ENCODE measurements around the gene ARHGEF5. TPM values are rescaled to one million over a fixed set of nuclear protein-coding genes. Genes with fewer than 3 reads are reported as not detected.

ARHGEF5 gene
- total RNA-seq, 1 experiment from 2014 or later: 51.5 TPM

- Mint-ChIP-seq H3K9me3 (ENCODE audit: low read depth, unreplicated experiment) (no peaks in the 10 kb centered on the region), H3K27ac (ENCODE audit: unreplicated experiment) (no peak overlapping the region), H3K4me1 (ENCODE audit: low read depth, unreplicated experiment) (peaks cover 18% of the 10 kb centered on the region), H3K27me3 (ENCODE audit: unreplicated experiment) (peaks cover 50% of the 10 kb centered on the region), H3K4me3 (ENCODE audit: low read depth, unreplicated experiment) (no peak overlapping the region), H3K36me3 (ENCODE audit: insufficient read depth, unreplicated experiment) (no peaks in the 10 kb centered on the region)
- no peak for TF ChIP-seq CTCF (IDR thresholded peaks at IDR 0.05; ENCODE audit: unreplicated experiment)
- intact Hi-C loops (cut with micrococcal nuclease; ENCODE audit: unreplicated experiment): no loop called here
- no TSS peak for BruUV-seq (replicated peaks)
- DNase-seq: no peak
- CTCF ChIA-PET: no interaction called here
Measured at GRCh38 chr7:144404946-144405345, 49.7 kb downstream of the ARHGEF5 start.

- CTCF ChIA-PET: no interaction called here
- peaks cover 18% of the 10 kb centered on the region for H3K4me1 Mint-ChIP-seq (ENCODE audit: low read depth, unreplicated experiment)
- peak overlapping the region; percentile 19 for H3K4me3 Mint-ChIP-seq (ENCODE audit: low read depth, unreplicated experiment)
- H3K27me3 Mint-ChIP-seq (ENCODE audit: unreplicated experiment): peaks cover 41% of the 10 kb centered on the region
- no TSS peak for BruUV-seq (replicated peaks)
- no peaks in the 10 kb centered on the region for H3K36me3 Mint-ChIP-seq (ENCODE audit: insufficient read depth, unreplicated experiment)
- H3K9me3 Mint-ChIP-seq (ENCODE audit: low read depth, unreplicated experiment): no peaks in the 10 kb centered on the region
- no peak for TF ChIP-seq CTCF (IDR thresholded peaks at IDR 0.05; ENCODE audit: unreplicated experiment)
- intact Hi-C loops (cut with micrococcal nuclease; ENCODE audit: unreplicated experiment): no loop called here
- peak; percentile 59 for DNase-seq
- peak overlapping the region; percentile 48 for H3K27ac Mint-ChIP-seq (ENCODE audit: unreplicated experiment)
Measured at GRCh38 chr7:144407266-144407931, 52.2 kb downstream of the ARHGEF5 start.

- H3K4me1 Mint-ChIP-seq (ENCODE audit: low read depth, unreplicated experiment): peaks cover 18% of the 10 kb centered on the region
- intact Hi-C loops (cut with micrococcal nuclease; ENCODE audit: unreplicated experiment): no loop called here
- DNase-seq: no peak
- H3K27me3 Mint-ChIP-seq (ENCODE audit: unreplicated experiment): peaks cover 34% of the 10 kb centered on the region
- H3K36me3 Mint-ChIP-seq (ENCODE audit: insufficient read depth, unreplicated experiment): no peaks in the 10 kb centered on the region
- no peaks in the 10 kb centered on the region for H3K9me3 Mint-ChIP-seq (ENCODE audit: low read depth, unreplicated experiment)
- no peak for TF ChIP-seq CTCF (IDR thresholded peaks at IDR 0.05; ENCODE audit: unreplicated experiment)
- H3K4me3 Mint-ChIP-seq (ENCODE audit: low read depth, unreplicated experiment): no peak overlapping the region
- CTCF ChIA-PET: no interaction called here
- no TSS peak for BruUV-seq (replicated peaks)
- no peak overlapping the region for H3K27ac Mint-ChIP-seq (ENCODE audit: unreplicated experiment)
Measured at GRCh38 chr7:144408121-144408520, 52.9 kb downstream of the ARHGEF5 start.

GRCh38 chr7:144410441-144410840 is 55.2 kb downstream of the ARHGEF5 start:
- H3K27me3 Mint-ChIP-seq (ENCODE audit: unreplicated experiment): peaks cover 48% of the 10 kb centered on the region
- TF ChIP-seq CTCF (IDR thresholded peaks at IDR 0.05; ENCODE audit: unreplicated experiment): no peak
- H3K27ac Mint-ChIP-seq (ENCODE audit: unreplicated experiment): no peak overlapping the region
- CTCF ChIA-PET: interaction anchor here (0.6 kb wide), 1 partner anchor 19 kb away, joined by 6 read pairs; no protein-coding TSS in a partner anchor
- H3K36me3 Mint-ChIP-seq (ENCODE audit: insufficient read depth, unreplicated experiment): no peaks in the 10 kb centered on the region
- no peak overlapping the region for H3K4me3 Mint-ChIP-seq (ENCODE audit: low read depth, unreplicated experiment)
- no TSS peak for BruUV-seq (replicated peaks)
- DNase-seq: no peak
- H3K9me3 Mint-ChIP-seq (ENCODE audit: low read depth, unreplicated experiment): no peaks in the 10 kb centered on the region
- intact Hi-C loops (cut with micrococcal nuclease; ENCODE audit: unreplicated experiment): no loop called here
- peaks cover 18% of the 10 kb centered on the region for H3K4me1 Mint-ChIP-seq (ENCODE audit: low read depth, unreplicated experiment)

All from Calu3 (cell line).